RWPE2 (cell line): ENCODE measurements around the gene CREG1.

ENCODE experiments used
- ATAC-seq: fragments of 200-7000 bp; cut with Tn5 transposase; 3 replicates; pipeline ENCODE4 v1.9.1; 2021; ENCODE audit warnings: low read depth
- DNase-seq: peaks from one replicate; pipeline ENCODE4 v3.0.0-alpha.2; 2020; ENCODE audit warnings: low spot score
- H3K27ac ChIP-seq: fragments of 450-650 bp; 2 replicates; pipeline ENCODE4 v1.5.1; 2017; ENCODE audit warnings: mild to moderate bottlenecking; ENCODE audit not compliant: poor library complexity, severe bottlenecking
- H3K27me3 ChIP-seq: fragments of 250-450 bp; sonication (Bioruptor Pico); 2 replicates; pipeline ENCODE4 v1.5.1; 2021; ENCODE audit warnings: mild to moderate bottlenecking, moderate library complexity; ENCODE audit not compliant: insufficient read depth, poor library complexity, severe bottlenecking
- H3K36me3 ChIP-seq: fragments of 250-450 bp; sonication (Bioruptor Pico); 2 replicates; pipeline ENCODE4 v1.5.1; 2020; ENCODE audit warnings: low read depth, mild to moderate bottlenecking, moderate library complexity
- H3K4me1 ChIP-seq: fragments of 250-450 bp; sonication (Bioruptor Pico); 2 replicates; pipeline ENCODE4 v1.5.1; 2021; ENCODE audit warnings: mild to moderate bottlenecking, moderate library complexity; ENCODE audit not compliant: insufficient read depth, poor library complexity, severe bottlenecking
- H3K4me3 ChIP-seq: fragments of 250-450 bp; sonication (Bioruptor Pico); 2 replicates; pipeline ENCODE4 v1.5.1; 2021; ENCODE audit warnings: mild to moderate bottlenecking, moderate library complexity; ENCODE audit not compliant: severe bottlenecking
- H3K9me3 ChIP-seq: fragments of 250-450 bp; sonication (Bioruptor Pico); 2 replicates; pipeline ENCODE4 v1.5.1; 2021; ENCODE audit warnings: mild to moderate bottlenecking, moderate library complexity; ENCODE audit not compliant: severe bottlenecking
- TF ChIP-seq, protein P1 (sequence below): fragments of 450-650 bp; IDR thresholded peaks from one replicate; pipeline ENCODE4 v1.5.1; 2017; ENCODE audit warnings: mild to moderate bottlenecking, moderate library complexity; ENCODE audit not compliant: poor library complexity, severe bottlenecking

The CREG1 gene

DNA sequence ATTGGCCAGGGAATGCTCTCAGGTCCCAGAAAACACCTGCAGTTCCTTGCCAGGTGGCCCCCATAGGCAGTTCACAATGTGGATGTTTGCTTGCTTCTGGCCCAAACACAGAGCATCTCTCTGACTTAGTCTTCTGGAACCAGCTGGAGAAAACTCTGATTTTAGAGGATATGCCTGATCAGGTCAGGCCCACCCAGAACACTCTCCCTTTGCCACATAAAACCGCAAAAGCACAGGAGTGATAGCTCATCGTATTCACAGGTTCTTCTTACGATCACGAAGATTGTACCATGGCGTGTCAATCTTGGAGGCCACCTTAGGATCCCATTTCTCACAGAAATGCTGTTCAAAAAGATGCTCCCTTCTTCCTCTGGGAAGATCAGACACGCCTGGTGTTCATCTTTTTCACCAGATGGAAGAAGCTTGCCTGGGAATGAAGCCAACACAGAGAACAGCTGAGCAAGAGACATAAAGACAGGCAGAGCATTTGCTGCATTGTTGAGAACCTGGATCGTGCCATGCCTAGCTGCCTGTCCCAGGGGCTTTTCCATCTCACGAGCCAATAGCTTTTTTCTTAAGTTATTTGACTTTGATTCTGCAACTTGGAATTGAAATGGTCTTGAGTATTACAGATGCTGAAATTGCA lies 23.6 kb downstream of the CREG1 start:
- Histone ChIP-seq H3K36me3 (no peaks in the 10 kb centered on the region), H3K27me3 (no peaks in the 10 kb centered on the region), H3K4me3 (no peak overlapping the region), H3K4me1 (peaks cover 4% of the 10 kb centered on the region), H3K9me3 (no peaks in the 10 kb centered on the region), H3K27ac (no peak overlapping the region)
- ATAC-seq (no peak), DNase-seq (no peak)
- TF ChIP-seq, protein P1, sequence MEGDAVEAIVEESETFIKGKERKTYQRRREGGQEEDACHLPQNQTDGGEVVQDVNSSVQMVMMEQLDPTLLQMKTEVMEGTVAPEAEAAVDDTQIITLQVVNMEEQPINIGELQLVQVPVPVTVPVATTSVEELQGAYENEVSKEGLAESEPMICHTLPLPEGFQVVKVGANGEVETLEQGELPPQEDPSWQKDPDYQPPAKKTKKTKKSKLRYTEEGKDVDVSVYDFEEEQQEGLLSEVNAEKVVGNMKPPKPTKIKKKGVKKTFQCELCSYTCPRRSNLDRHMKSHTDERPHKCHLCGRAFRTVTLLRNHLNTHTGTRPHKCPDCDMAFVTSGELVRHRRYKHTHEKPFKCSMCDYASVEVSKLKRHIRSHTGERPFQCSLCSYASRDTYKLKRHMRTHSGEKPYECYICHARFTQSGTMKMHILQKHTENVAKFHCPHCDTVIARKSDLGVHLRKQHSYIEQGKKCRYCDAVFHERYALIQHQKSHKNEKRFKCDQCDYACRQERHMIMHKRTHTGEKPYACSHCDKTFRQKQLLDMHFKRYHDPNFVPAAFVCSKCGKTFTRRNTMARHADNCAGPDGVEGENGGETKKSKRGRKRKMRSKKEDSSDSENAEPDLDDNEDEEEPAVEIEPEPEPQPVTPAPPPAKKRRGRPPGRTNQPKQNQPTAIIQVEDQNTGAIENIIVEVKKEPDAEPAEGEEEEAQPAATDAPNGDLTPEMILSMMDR = no peak

DNA sequence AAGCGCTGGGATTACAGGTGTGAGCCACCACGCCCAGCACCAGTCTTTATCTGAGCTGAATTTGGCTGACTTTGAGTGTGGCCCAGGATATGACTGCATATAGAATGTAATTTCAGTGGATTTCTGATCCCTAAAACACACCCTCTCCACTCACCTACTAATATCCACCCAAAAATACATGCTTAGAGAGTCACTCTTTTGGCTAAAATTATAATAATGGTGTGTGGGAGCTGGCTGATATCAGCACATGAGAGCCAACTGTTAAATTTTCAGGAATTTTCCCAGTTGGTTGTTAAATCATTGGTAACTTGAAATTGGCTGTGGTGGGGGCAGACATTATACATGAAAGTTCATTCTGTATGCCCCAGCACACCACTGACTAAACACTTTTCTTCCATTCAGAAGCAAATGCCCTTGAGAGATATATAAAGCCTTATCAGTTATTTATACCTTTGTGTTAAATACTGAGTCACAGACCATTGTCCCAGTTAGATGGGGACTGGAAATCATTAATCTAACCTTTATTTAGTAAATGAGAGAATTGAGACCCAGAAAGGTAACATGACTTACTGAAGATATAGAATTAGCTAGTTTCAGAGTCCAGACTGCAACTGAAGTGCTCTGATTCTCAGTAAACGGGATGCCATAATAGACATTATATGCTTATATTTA lies 25.4 kb downstream of the CREG1 start:
- ATAC-seq = no peak
- no peaks in the 10 kb centered on the region for H3K4me1 ChIP-seq
- no peaks in the 10 kb centered on the region for H3K36me3 ChIP-seq
- DNase-seq = no peak
- no peak overlapping the region for H3K27ac ChIP-seq
- TF ChIP-seq, protein P1 = no peak
- no peaks in the 10 kb centered on the region for H3K9me3 ChIP-seq
- H3K27me3 ChIP-seq = peaks cover 3% of the 10 kb centered on the region
- no peak overlapping the region for H3K4me3 ChIP-seq

DNA sequence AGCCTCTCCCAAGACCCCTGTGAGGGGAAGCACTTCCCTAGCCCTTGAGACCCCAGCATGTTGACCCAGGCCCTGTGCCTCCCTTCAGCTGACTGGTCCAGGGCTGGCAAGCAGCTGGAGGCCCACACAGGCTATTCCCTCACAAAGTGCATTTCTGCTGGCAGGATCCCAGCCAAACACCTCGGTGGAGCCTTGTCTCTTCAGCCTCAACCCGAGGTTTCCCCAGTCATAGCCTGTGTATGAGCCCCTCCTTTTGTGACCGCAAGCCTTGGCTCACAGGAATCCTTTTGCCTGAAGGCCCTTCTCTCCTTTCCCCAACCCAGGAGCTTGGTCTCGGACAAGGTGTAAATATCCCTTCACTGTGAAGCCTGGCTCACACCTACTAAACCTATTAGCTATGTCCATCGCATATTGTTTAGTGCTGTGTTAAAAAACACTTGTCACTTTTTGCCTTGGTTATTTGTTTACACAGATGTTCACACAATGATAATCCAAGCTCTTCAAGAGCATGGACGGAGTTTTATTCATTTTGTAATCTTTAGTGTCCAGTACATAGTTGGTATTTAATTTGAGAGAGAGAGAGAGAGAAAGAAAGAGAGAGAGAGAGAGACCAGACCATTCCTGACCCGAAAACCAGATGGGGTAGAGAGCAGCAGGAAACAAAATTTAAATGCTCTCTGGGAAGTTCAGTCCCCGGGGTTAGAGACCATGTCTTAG lies 26.7 kb downstream of the CREG1 start:
- TF ChIP-seq, protein P1 = no peak

DNA sequence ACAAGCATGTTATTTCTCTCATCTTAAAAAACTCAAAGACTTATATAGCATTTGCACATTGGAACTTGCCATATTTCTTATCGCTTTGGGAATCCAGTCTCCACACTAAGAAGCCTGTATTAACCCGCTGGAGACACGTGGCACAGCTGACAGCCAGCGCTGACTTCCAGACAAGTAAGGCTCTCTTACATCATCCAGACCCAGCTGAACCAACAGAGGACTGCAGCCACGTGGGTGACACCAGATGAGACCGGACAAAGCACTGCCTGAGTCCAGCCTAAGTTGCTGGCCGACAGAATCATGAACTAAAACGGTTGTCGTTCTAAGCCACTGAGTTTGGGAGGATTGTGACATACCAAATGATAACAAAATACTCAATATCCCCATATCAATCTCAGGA lies 28.9 kb downstream of the CREG1 start:
- Histone ChIP-seq H3K27me3 (peaks cover 9% of the 10 kb centered on the region), H3K4me3 (no peak overlapping the region), H3K27ac (no peak overlapping the region), H3K36me3 (no peaks in the 10 kb centered on the region), H3K9me3 (no peaks in the 10 kb centered on the region), H3K4me1 (no peaks in the 10 kb centered on the region)
- DNase-seq (no peak), ATAC-seq (no peak)
- TF ChIP-seq, protein P1 = no peak

More for the DNA sequence above, 26.7 kb downstream of the CREG1 start:
- DNase-seq = no peak
- Histone ChIP-seq H3K36me3 (no peaks in the 10 kb centered on the region), H3K4me3 (no peak overlapping the region), H3K27me3 (peaks cover 3% of the 10 kb centered on the region), H3K9me3 (no peaks in the 10 kb centered on the region), H3K27ac (no peak overlapping the region), H3K4me1 (no peaks in the 10 kb centered on the region)
- ATAC-seq = no peak
